PFSK-1 (cell line): ENCODE results near the gene SCN5A.

Source experiments
- FOXP2 ChIP-seq: optimal IDR thresholded peaks from 2 replicates; pipeline ENCODE3; 2011; ENCODE audit warnings: borderline replicate concordance, control low read depth, inconsistent platforms; ENCODE audit not compliant: insufficient read depth; ENCODE audit errors: extremely low read length, extremely low read depth
- POLR2AphosphoS5 ChIP-seq: IDR thresholded peaks from 2 replicates; pipeline ENCODE4 v1.6.1; 2012; ENCODE audit warnings: low read depth, mild to moderate bottlenecking, control low read depth, low read length, moderate library complexity
- REST ChIP-seq, 2 experiments: IDR thresholded peaks; 2 replicates each; pipeline versions ENCODE4 v1.6.1 to v1.8.0; 2011 to 2012; ENCODE audit warnings: low read depth in 2 of 2, low read length in 2 of 2, control low read depth in 1 of 2, inconsistent platforms in 1 of 2, mild to moderate bottlenecking in 1 of 2, moderate library complexity in 1 of 2; ENCODE audit not compliant: insufficient read depth in 1 of 2
- SIN3A ChIP-seq: IDR thresholded peaks from 2 replicates; pipeline ENCODE4 v1.6.1; 2012; ENCODE audit warnings: mild to moderate bottlenecking, low read length, moderate library complexity, borderline replicate concordance; ENCODE audit not compliant: insufficient read depth
- TAF1 ChIP-seq: IDR thresholded peaks from 2 replicates; pipeline ENCODE4 v1.6.1; 2012; ENCODE audit warnings: low read length, control low read depth, borderline replicate concordance; ENCODE audit not compliant: insufficient read depth

- TF ChIP-seq TAF1 (no peak), POLR2AphosphoS5 (no peak), REST (IDR thresholded peaks at IDR 0.05; ENCODE audit: insufficient read depth in 1 of 2, low read depth in 2 of 2, low read length in 2 of 2) (no peak), SIN3A (no peak), FOXP2 (no peak)
These were observed 114.9 kb downstream of the SCN5A start for GRCh38 chr3:38534604-38535003.
